GM12878 (cell line): ENCODE results near the gene APOO.

ENCODE experiments used
- EGR1 ChIP-seq, 2 experiments: IDR thresholded peaks; 1 replicate in 1 of 2; 2 replicates in 1 of 2; pipeline ENCODE4 v1.6.1; 2011 to 2012; ENCODE audit warnings: low read depth in 2 of 2, low read length in 2 of 2, borderline replicate concordance in 1 of 2, mild to moderate bottlenecking in 1 of 2, moderate library complexity in 1 of 2
- JUND ChIP-seq: IDR thresholded peaks from 2 replicates; pipeline ENCODE4 v1.6.1; 2012; ENCODE audit warnings: low read depth, mild to moderate bottlenecking, low read length, improper control_type of control experiment, moderate library complexity
- ZNF384 ChIP-seq: IDR thresholded peaks from 2 replicates; pipeline ENCODE4 v1.6.1; 2012; ENCODE audit warnings: low read depth, mild to moderate bottlenecking, low read length, improper control_type of control experiment, borderline replicate concordance

DNA sequence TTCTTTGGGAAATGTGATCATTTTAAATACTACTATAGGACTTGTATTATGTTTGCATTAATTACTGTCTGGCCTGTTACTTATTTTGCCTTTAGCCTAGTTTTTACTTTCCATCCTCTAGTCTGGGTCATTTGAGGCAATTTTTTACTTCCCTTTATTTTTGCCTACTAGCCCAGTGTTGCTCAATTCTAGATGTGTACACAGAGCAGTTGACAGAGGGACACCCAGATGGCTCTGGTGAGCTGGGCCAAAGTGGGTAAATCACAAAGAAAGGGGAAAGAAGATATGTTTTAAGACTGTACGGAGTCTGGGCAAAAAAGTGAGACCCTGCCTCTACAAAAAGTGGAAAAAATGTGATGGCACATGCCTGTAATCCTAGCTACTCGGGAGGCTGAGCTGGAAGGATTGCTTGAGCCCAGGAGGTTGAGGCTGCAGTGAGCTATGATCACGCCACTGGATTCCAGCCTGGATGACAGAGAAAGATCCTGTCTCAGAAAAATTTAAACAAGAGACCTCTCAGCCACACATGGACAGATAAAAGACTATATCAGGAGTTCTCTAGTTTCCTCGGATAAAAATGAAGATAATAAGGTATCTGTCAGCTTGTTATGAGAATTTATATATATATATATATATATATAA, 35.7 kb downstream of the APOO start:
- TF ChIP-seq JUND, result no peak
- no peak for TF ChIP-seq EGR1 (IDR thresholded peaks at IDR 0.05; ENCODE audit: borderline replicate concordance in 1 of 2, low read depth in 2 of 2, low read length in 2 of 2)
- no peak for TF ChIP-seq ZNF384
